Measurements from ENCODE around the gene RAB9B. TPM values are rescaled to one million over a fixed set of nuclear protein-coding genes. Genes with fewer than 3 reads are reported as not detected.

RAB9B gene, protein sequence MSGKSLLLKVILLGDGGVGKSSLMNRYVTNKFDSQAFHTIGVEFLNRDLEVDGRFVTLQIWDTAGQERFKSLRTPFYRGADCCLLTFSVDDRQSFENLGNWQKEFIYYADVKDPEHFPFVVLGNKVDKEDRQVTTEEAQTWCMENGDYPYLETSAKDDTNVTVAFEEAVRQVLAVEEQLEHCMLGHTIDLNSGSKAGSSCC
- 0.70 TPM for polyA plus RNA-seq (2013, experiment 1 of 2)
- 1.1 TPM for polyA plus RNA-seq (2013, experiment 2 of 2)

GRCh38 chrX:103831803-103832544 lies at the start of gene RAB9B:
TSS of gene RAB9B (minus strand) at chrX:103832257. CDS start at chrX:103825784, 6,473 bp downstream.
- 0% methylated on average over 9 to 16 of the region's 54 CpGs for whole genome bisulfite sequencing, 2 experiments (ENCODE audit: insufficient coverage in 2 of 2)
- Histone ChIP-seq H3K27ac (ENCODE audit: low read depth, low read length, severe bottlenecking) (no peak within 1 kb of the TSS), H3K36me3 (ENCODE audit: control insufficient read depth, insufficient read depth, low read length) (no peaks in the 10 kb centered on the region), H3K4me1 (ENCODE audit: control insufficient read depth, insufficient read depth, low read length, poor library complexity, severe bottlenecking) (no peaks in the 10 kb centered on the region), H3K4me3 (ENCODE audit: extremely low read depth, insufficient read depth, low read length, poor library complexity, severe bottlenecking) (peak within 1 kb of the TSS; percentile 49), H3K9me3 (ENCODE audit: control insufficient read depth, low read length) (no peaks in the 10 kb centered on the region)

GRCh38 chrX:103879339-103879738 lies 47.3 kb upstream of the RAB9B start:
- Histone ChIP-seq H3K4me3 (ENCODE audit: extremely low read depth, insufficient read depth, low read length, poor library complexity, severe bottlenecking) (no peak overlapping the region), H3K27ac (ENCODE audit: low read depth, low read length, severe bottlenecking) (peak overlapping the region; percentile 85), H3K4me1 (ENCODE audit: control insufficient read depth, insufficient read depth, low read length, poor library complexity, severe bottlenecking) (peaks cover 7% of the 10 kb centered on the region), H3K9me3 (ENCODE audit: control insufficient read depth, low read length) (no peaks in the 10 kb centered on the region), H3K36me3 (ENCODE audit: control insufficient read depth, insufficient read depth, low read length) (no peaks in the 10 kb centered on the region)
- 78% methylated on average over 1 of the region's 2 CpGs; no CpG with 5 or more reads in 1 of the 2 experiments for WGBS, 2 experiments (ENCODE audit: insufficient coverage in 2 of 2)

- peak overlapping the region; percentile 85 for H3K27ac ChIP-seq (ENCODE audit: low read depth, low read length, severe bottlenecking)
- peaks cover 7% of the 10 kb centered on the region for H3K4me1 ChIP-seq (ENCODE audit: control insufficient read depth, insufficient read depth, low read length, poor library complexity, severe bottlenecking)
- WGBS, 2 experiments (ENCODE audit: insufficient coverage in 2 of 2): 83 to 94% methylated on average over 3 to 5 of the region's 8 CpGs
- no peaks in the 10 kb centered on the region for H3K36me3 ChIP-seq (ENCODE audit: control insufficient read depth, insufficient read depth, low read length)
- no peak overlapping the region for H3K4me3 ChIP-seq (ENCODE audit: extremely low read depth, insufficient read depth, low read length, poor library complexity, severe bottlenecking)
- no peaks in the 10 kb centered on the region for H3K9me3 ChIP-seq (ENCODE audit: control insufficient read depth, low read length)
Observed at GRCh38 chrX:103878466-103879122, 46.5 kb upstream of the RAB9B start.

DNA sequence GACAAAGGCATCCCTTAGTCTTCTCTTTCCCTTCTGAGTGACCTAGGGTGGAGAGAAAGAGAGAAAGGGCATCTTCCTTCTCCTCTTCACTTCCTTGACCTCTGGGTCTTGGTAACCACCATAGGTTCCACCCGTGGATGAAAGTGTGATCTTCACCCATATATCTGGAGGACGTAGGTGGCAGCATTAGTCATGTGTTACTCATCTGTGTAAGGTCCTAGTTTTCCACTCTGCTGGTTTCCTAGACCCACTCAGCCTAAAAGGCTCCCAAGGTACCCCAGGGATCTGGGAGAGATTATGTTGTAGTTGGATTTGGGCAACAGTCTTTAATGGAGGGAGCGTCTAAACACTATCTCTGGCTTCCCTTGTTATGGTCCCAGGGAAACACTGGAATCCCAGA lies 45.5 kb upstream of the RAB9B start:
- Histone ChIP-seq H3K4me3 (ENCODE audit: extremely low read depth, insufficient read depth, low read length, poor library complexity, severe bottlenecking) (no peak overlapping the region), H3K27ac (ENCODE audit: low read depth, low read length, severe bottlenecking) (no peak overlapping the region), H3K4me1 (ENCODE audit: control insufficient read depth, insufficient read depth, low read length, poor library complexity, severe bottlenecking) (peaks cover 7% of the 10 kb centered on the region), H3K9me3 (ENCODE audit: control insufficient read depth, low read length) (no peaks in the 10 kb centered on the region), H3K36me3 (ENCODE audit: control insufficient read depth, insufficient read depth, low read length) (no peaks in the 10 kb centered on the region)
- no CpG with 5 or more reads among the region's 3 CpGs for WGBS, 2 experiments (ENCODE audit: insufficient coverage in 2 of 2)

GRCh38 chrX:103864886-103865534 lies 33.0 kb upstream of the RAB9B start:
- Histone ChIP-seq H3K4me1 (ENCODE audit: control insufficient read depth, insufficient read depth, low read length, poor library complexity, severe bottlenecking) (no peaks in the 10 kb centered on the region), H3K27ac (ENCODE audit: low read depth, low read length, severe bottlenecking) (peak overlapping the region; percentile 41), H3K4me3 (ENCODE audit: extremely low read depth, insufficient read depth, low read length, poor library complexity, severe bottlenecking) (no peak overlapping the region), H3K9me3 (ENCODE audit: control insufficient read depth, low read length) (no peaks in the 10 kb centered on the region), H3K36me3 (ENCODE audit: control insufficient read depth, insufficient read depth, low read length) (no peaks in the 10 kb centered on the region)
- 57 to 60% methylated on average over 1 of the region's 5 CpGs for WGBS, 2 experiments (ENCODE audit: insufficient coverage in 2 of 2)

- H3K9me3 ChIP-seq (ENCODE audit: control insufficient read depth, low read length): no peaks in the 10 kb centered on the region
- H3K27ac ChIP-seq (ENCODE audit: low read depth, low read length, severe bottlenecking): peak overlapping the region; percentile 41
- no peaks in the 10 kb centered on the region for H3K36me3 ChIP-seq (ENCODE audit: control insufficient read depth, insufficient read depth, low read length)
- WGBS, 2 experiments (ENCODE audit: insufficient coverage in 2 of 2): no CpG with 5 or more reads among the region's 3 CpGs
- H3K4me3 ChIP-seq (ENCODE audit: extremely low read depth, insufficient read depth, low read length, poor library complexity, severe bottlenecking): no peak overlapping the region
- H3K4me1 ChIP-seq (ENCODE audit: control insufficient read depth, insufficient read depth, low read length, poor library complexity, severe bottlenecking): no peaks in the 10 kb centered on the region
Observed at GRCh38 chrX:103864149-103864548, 32.1 kb upstream of the RAB9B start.

DNA sequence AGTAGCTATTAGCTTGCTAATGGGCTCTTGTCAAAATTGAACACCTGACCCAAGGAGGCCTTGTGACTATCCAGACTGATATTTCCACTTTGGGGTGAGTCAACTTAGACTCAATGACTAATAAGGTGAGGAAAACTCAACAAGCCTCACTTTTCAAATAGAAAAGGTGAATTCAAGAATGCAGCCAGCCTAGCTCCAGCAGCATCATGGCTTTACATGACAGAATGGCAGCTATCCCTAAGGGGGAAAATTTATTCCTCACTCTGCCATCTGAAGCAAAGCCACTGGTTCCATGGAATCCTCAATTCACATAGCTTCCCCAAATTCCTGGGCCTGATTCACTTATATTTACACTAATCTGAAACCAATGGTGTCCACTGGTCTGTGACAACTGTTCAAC lies 29.1 kb upstream of the RAB9B start:
- H3K4me3 ChIP-seq (ENCODE audit: extremely low read depth, insufficient read depth, low read length, poor library complexity, severe bottlenecking): no peak overlapping the region
- no peaks in the 10 kb centered on the region for H3K9me3 ChIP-seq (ENCODE audit: control insufficient read depth, low read length)
- H3K27ac ChIP-seq (ENCODE audit: low read depth, low read length, severe bottlenecking): no peak overlapping the region
- H3K36me3 ChIP-seq (ENCODE audit: control insufficient read depth, insufficient read depth, low read length): no peaks in the 10 kb centered on the region
- no peaks in the 10 kb centered on the region for H3K4me1 ChIP-seq (ENCODE audit: control insufficient read depth, insufficient read depth, low read length, poor library complexity, severe bottlenecking)

DNA sequence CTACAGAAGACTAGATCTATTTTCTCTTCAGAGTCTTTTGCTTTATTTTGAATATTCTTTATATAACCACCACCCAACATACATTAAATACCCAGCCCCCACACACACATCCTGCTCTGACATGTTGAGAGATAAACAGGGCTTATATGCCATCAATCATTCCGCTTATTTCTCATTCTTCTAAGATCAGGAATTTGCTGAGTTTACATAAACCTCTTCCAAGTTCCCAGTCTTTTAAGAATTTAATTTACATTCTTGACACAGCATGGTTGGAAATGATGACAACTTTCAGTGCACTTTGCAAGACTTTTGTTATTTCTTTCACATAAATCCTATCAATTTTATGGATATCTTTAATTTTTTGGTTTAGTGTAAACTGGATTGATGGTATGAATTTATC lies 17.5 kb upstream of the RAB9B start:
- no peaks in the 10 kb centered on the region for H3K4me1 ChIP-seq (ENCODE audit: control insufficient read depth, insufficient read depth, low read length, poor library complexity, severe bottlenecking)
- no peak overlapping the region for H3K27ac ChIP-seq (ENCODE audit: low read depth, low read length, severe bottlenecking)
- no CpG with 5 or more reads among the region's 1 CpG for WGBS, 2 experiments (ENCODE audit: insufficient coverage in 2 of 2)
- H3K4me3 ChIP-seq (ENCODE audit: extremely low read depth, insufficient read depth, low read length, poor library complexity, severe bottlenecking): no peak overlapping the region
- H3K9me3 ChIP-seq (ENCODE audit: control insufficient read depth, low read length): no peaks in the 10 kb centered on the region
- no peaks in the 10 kb centered on the region for H3K36me3 ChIP-seq (ENCODE audit: control insufficient read depth, insufficient read depth, low read length)

DNA sequence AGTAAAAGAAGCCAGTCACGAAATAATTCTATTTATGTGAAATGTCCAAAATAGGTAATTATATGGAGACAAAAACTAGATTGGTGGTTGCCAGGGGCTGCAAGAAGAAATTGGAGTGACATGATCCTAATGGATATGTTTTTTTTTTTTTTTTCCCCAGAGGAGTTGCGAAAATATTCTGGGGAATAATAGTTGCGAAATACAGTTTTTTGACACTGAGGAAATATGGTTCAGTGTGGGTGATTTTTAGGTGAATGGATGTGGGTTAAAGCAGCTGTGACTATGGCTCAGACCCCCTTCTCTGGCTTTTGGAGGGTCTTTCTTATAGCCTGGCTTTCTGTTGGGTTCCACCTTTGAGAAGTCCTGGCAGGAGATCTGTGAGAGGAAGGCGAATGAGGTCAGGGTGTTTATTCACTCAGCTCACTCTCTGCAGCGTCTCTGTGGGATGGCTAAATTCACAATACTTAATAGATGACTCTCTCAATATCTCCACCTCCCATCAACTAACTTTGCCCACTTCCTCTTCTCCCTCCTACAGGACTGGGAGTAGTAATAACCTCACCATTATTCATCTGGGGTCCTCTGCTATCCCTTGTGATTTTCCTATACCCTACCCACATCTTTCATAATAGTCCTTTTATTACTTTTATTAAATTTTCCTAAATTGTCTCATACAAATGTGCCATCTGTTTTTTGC lies 15.3 kb upstream of the RAB9B start:
- H3K4me3 ChIP-seq (ENCODE audit: extremely low read depth, insufficient read depth, low read length, poor library complexity, severe bottlenecking): no peak overlapping the region
- 50% methylated on average over 2 of the region's 5 CpGs; no CpG with 5 or more reads in 1 of the 2 experiments for WGBS, 2 experiments (ENCODE audit: insufficient coverage in 2 of 2)
- no peaks in the 10 kb centered on the region for H3K9me3 ChIP-seq (ENCODE audit: control insufficient read depth, low read length)
- H3K36me3 ChIP-seq (ENCODE audit: control insufficient read depth, insufficient read depth, low read length): no peaks in the 10 kb centered on the region
- no peak overlapping the region for H3K27ac ChIP-seq (ENCODE audit: low read depth, low read length, severe bottlenecking)
- H3K4me1 ChIP-seq (ENCODE audit: control insufficient read depth, insufficient read depth, low read length, poor library complexity, severe bottlenecking): no peaks in the 10 kb centered on the region

- Histone ChIP-seq H3K36me3 (ENCODE audit: control insufficient read depth, insufficient read depth, low read length) (no peaks in the 10 kb centered on the region), H3K9me3 (ENCODE audit: control insufficient read depth, low read length) (no peaks in the 10 kb centered on the region), H3K4me3 (ENCODE audit: extremely low read depth, insufficient read depth, low read length, poor library complexity, severe bottlenecking) (no peak overlapping the region), H3K27ac (ENCODE audit: low read depth, low read length, severe bottlenecking) (no peak overlapping the region), H3K4me1 (ENCODE audit: control insufficient read depth, insufficient read depth, low read length, poor library complexity, severe bottlenecking) (no peaks in the 10 kb centered on the region)
Observed at GRCh38 chrX:103846386-103846785, 14.3 kb upstream of the RAB9B start.
